OCI-LY1 (cell line): ENCODE measurements around the gene FBXO28.

Source experiments
- H2AFZ ChIP-seq: fragments of 200-600 bp; sonication (generic), shearing (Covaris generic); 2 replicates; pipeline ENCODE4 v1.6.0; 2014; ENCODE audit warnings: antibody characterized with exemption, mild to moderate bottlenecking, low read length
- H3F3A ChIP-seq: fragments of 200-600 bp; sonication (generic), shearing (Covaris generic); 2 replicates; pipeline ENCODE4 v1.6.0; 2014; ENCODE audit warnings: mild to moderate bottlenecking, antibody characterized with exemption, low read length, moderate library complexity; ENCODE audit not compliant: insufficient read depth
- H3K27ac ChIP-seq: fragments of 200-600 bp; sonication (generic); 2 replicates; pipeline ENCODE4 v1.5.1; 2014; ENCODE audit warnings: low read length, mixed run types, mild to moderate bottlenecking, low read depth; ENCODE audit not compliant: poor library complexity, severe bottlenecking
- H3K27me3 ChIP-seq: fragments of 200-600 bp; sonication (generic); 2 replicates; pipeline ENCODE4 v1.6.0; 2014; ENCODE audit warnings: antibody characterized with exemption, mild to moderate bottlenecking, low read length, moderate library complexity; ENCODE audit not compliant: insufficient read depth
- H3K36me3 ChIP-seq: fragments of 200-600 bp; sonication (generic); 2 replicates; pipeline ENCODE4 v1.6.1; 2014; ENCODE audit warnings: mild to moderate bottlenecking, antibody characterized with exemption, low read length, moderate library complexity, mixed read lengths; ENCODE audit not compliant: insufficient read depth
- H3K4me1 ChIP-seq: fragments of 200-600 bp; sonication (generic); 2 replicates; pipeline ENCODE4 v1.5.1; 2014; ENCODE audit warnings: mild to moderate bottlenecking, low read length, moderate library complexity; ENCODE audit not compliant: insufficient read depth, severe bottlenecking
- H3K4me2 ChIP-seq: fragments of 200-600 bp; sonication (generic), shearing (Covaris generic); 2 replicates; pipeline ENCODE4 v1.6.1; 2014; ENCODE audit warnings: low read length
- H3K4me3 ChIP-seq: fragments of 200-600 bp; sonication (generic); 2 replicates; pipeline ENCODE4 v1.5.1; 2014; ENCODE audit warnings: low read length, low read depth, mild to moderate bottlenecking, mixed read lengths; ENCODE audit not compliant: poor library complexity, severe bottlenecking
- H3K79me2 ChIP-seq: fragments of 200-600 bp; shearing (Covaris generic); 2 replicates; pipeline ENCODE4 v1.6.1; 2016; ENCODE audit warnings: mixed run types, low read length, mixed read lengths; ENCODE audit not compliant: insufficient read depth
- H3K9ac ChIP-seq: fragments of 200-600 bp; sonication (generic), shearing (Covaris generic); 2 replicates; pipeline ENCODE4 v1.6.1; 2014; ENCODE audit warnings: mild to moderate bottlenecking, low read length, mixed read lengths
- H3K9me2 ChIP-seq: fragments of 200-600 bp; sonication (generic), shearing (Covaris generic); 2 replicates; pipeline ENCODE4 v1.6.1; 2014; ENCODE audit warnings: low read depth, mild to moderate bottlenecking, low read length, mixed read lengths
- H3K9me3 ChIP-seq: fragments of 200-600 bp; shearing (Covaris generic); 2 replicates; pipeline ENCODE4 v1.6.1; 2014; ENCODE audit warnings: low read length, mixed read lengths
- H4K20me1 ChIP-seq: fragments of 200-600 bp; sonication (generic), shearing (Covaris generic); 2 replicates; pipeline ENCODE4 v1.6.0; 2016; ENCODE audit warnings: mild to moderate bottlenecking, low read length; ENCODE audit not compliant: insufficient read depth
- CTCF ChIP-seq: fragments of 200-600 bp; sonication (generic), shearing (Covaris generic); IDR thresholded peaks from 2 replicates; pipeline ENCODE4 v1.5.1; 2017; ENCODE audit warnings: mild to moderate bottlenecking, antibody characterized with exemption, low read length, moderate library complexity, mixed read lengths
- EZH2 ChIP-seq: fragments of 200-600 bp; sonication (generic), shearing (Covaris generic); IDR thresholded peaks from 2 replicates; pipeline ENCODE4 v1.8.0; 2017; ENCODE audit warnings: borderline replicate concordance, mixed run types, mild to moderate bottlenecking, antibody characterized with exemption, low read length, moderate library complexity, mixed read lengths

FBXO28 gene

GRCh38 chr1:224211206-224211962, 97.5 kb downstream of the FBXO28 start:
- H4K20me1 ChIP-seq, result no peaks in the 10 kb centered on the region
- H3K4me1 ChIP-seq, result peaks cover 12% of the 10 kb centered on the region
- H3K9ac ChIP-seq, result no peak overlapping the region
- no peak overlapping the region for H3K4me3 ChIP-seq
- no peaks in the 10 kb centered on the region for H3K79me2 ChIP-seq
- no peak for TF ChIP-seq EZH2
- TF ChIP-seq CTCF, result no peak
- H3K9me3 ChIP-seq, result no peaks in the 10 kb centered on the region
- no peak overlapping the region for H2AFZ ChIP-seq
- H3K27ac ChIP-seq, result no peak overlapping the region
- H3K4me2 ChIP-seq, result no peak overlapping the region
- no peaks in the 10 kb centered on the region for H3F3A ChIP-seq
- H3K27me3 ChIP-seq, result no peaks in the 10 kb centered on the region
- no peaks in the 10 kb centered on the region for H3K9me2 ChIP-seq
- no peaks in the 10 kb centered on the region for H3K36me3 ChIP-seq
